Adipocyte (in vitro differentiated cells): ENCODE measurements around the gene AMH.

Source experiments
- DNase-seq: peaks from one replicate; pipeline ENCODE4 v3.0.0-alpha.2; 2015; ENCODE audit warnings: low read depth
- H3K27me3 ChIP-seq: replicated peaks from 2 replicates; pipeline ENCODE4 v1.7.0; 2013; ENCODE audit warnings: mild to moderate bottlenecking, low read length, moderate library complexity; ENCODE audit not compliant: control insufficient read depth, insufficient read depth
- H3K36me3 ChIP-seq: 2 replicates; pipeline ENCODE4 v1.7.0; 2013; ENCODE audit warnings: low read length, mild to moderate bottlenecking, moderate library complexity; ENCODE audit not compliant: control insufficient read depth, insufficient read depth, severe bottlenecking
- H3K4me1 ChIP-seq: 2 replicates; pipeline ENCODE4 v1.7.0; 2013; ENCODE audit warnings: mild to moderate bottlenecking, low read length, moderate library complexity; ENCODE audit not compliant: control insufficient read depth, insufficient read depth
- H3K4me3 ChIP-seq: 2 replicates; pipeline ENCODE4 v1.7.0; 2013; ENCODE audit warnings: mild to moderate bottlenecking, low read length, moderate library complexity
- H3K9ac ChIP-seq: 2 replicates; pipeline ENCODE4 v1.7.0; 2013; ENCODE audit warnings: mild to moderate bottlenecking, low read length, moderate library complexity
- H3K9me3 ChIP-seq: 2 replicates; pipeline ENCODE4 v1.7.0; 2013; ENCODE audit warnings: mild to moderate bottlenecking, low read length, moderate library complexity; ENCODE audit not compliant: control insufficient read depth

AMH gene

DNA sequence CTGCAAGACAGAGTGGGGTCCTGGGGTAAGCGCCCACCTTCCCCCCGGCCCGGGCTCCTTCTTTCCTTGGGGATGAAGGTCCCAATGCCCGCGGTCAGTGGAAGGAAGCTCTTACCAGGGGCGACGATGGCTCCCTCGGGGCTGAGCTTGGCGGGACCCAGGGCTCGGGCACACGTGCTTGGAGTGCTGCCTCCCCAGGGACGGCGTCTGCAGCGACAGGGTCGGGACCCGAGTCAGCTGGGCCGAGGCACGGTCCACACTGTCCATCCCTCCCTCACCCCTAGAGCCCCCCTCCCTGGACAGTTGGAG is 3.6 kb downstream of the AMH start:
- no peak overlapping the region for H3K9ac ChIP-seq
- no peaks in the 10 kb centered on the region for H3K9me3 ChIP-seq
- peaks cover 15% of the 10 kb centered on the region for H3K27me3 ChIP-seq
- H3K4me3 ChIP-seq = no peak overlapping the region
- DNase-seq = no peak
- H3K4me1 ChIP-seq = peaks cover 7% of the 10 kb centered on the region
- H3K36me3 ChIP-seq = peaks cover 3% of the 10 kb centered on the region

DNA sequence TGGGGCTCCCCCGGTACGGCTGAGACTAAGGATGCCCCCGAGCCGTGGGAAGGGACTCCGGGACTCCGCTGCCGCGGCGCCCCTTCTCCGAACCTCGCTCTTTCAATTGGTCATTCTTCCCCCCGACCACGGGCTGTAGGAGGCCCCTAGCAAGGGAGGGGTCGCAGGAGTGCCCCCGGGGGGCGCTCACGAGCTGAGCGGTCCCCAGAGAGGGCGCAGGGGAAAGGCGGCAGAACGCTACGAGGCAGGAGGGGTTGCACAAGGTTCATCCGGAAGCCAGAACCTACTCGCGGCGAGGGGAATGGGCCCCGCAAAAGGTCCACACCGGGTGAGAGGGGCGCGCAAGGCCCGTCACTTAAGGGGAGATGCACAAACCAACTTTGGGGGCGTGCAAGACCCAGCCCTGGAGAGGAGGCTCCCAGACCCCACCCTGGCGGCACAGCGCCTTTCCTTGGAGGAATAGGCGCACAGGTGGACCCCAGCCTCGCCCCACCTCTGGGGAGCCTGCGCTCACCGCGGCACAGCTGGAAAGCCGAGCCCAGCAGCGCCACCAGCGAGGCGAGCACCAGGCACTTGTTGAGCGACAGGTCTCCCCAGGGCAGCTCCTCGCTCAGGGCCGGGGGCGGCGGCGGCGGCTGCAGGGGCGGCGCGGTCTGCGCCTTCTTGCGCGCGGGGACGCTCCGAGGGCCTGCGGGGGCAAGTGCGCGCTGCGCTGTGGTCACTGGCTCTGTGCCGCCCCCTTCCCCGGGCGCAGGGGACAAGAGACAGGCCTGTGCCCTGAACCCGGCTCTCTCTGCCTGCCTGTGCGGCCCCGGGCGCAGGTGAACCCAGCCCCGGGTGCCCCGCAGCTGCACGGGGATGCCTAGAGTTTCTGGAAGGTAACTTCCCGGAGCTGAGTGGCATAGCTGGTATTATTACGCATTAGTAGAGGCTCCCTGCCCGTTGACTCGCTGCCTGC is 4.3 kb downstream of the AMH start:
- Histone ChIP-seq H3K9ac (no peak overlapping the region), H3K27me3 (peaks cover 15% of the 10 kb centered on the region), H3K4me3 (no peak overlapping the region), H3K4me1 (peaks cover 7% of the 10 kb centered on the region), H3K9me3 (no peaks in the 10 kb centered on the region), H3K36me3 (peaks cover 3% of the 10 kb centered on the region)
- DNase-seq = no peak

DNA sequence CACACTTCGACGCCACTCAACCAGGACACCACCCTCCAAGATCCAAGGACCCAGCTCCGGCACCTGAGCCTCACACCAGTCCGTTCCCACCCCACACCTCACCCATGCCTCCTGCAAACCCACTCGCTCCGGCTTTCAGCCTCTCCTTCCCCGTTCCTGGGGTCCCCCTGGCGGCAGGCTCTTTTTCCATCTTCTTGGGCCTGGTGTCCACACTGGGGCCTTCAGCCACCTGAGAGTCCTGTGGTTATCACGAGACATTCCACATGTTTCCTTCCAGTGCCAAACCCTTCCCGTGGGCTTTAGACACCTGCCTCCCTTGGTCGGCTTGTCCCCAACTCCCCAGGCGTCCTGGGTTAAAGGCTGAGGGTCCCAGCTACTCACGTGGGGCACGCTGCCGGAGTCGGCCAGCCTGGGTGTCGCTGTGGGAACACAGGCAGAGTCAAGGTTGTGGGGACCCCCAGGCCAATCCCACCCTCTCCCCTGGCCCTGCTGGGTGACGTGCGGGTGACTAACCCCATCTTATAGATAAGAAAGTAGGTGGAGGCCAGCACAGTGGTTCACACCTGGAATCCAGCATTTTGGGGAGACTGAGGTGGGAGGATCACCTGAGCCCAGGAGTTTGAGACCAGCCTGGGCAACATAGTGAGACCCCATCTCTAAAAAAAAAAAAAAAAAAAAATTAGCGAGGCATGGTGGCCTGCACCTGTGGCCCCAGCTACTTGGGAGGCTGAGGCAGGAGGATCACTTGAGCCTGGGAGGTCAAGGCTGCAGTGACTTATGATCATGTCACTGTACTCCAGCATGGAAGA is 5.1 kb downstream of the AMH start:
- Histone ChIP-seq H3K4me3 (no peak overlapping the region), H3K9ac (no peak overlapping the region), H3K4me1 (peaks cover 7% of the 10 kb centered on the region), H3K36me3 (peaks cover under 1% of the 10 kb centered on the region), H3K27me3 (peaks cover 15% of the 10 kb centered on the region), H3K9me3 (no peaks in the 10 kb centered on the region)
- peak; percentile 66 for DNase-seq

DNA sequence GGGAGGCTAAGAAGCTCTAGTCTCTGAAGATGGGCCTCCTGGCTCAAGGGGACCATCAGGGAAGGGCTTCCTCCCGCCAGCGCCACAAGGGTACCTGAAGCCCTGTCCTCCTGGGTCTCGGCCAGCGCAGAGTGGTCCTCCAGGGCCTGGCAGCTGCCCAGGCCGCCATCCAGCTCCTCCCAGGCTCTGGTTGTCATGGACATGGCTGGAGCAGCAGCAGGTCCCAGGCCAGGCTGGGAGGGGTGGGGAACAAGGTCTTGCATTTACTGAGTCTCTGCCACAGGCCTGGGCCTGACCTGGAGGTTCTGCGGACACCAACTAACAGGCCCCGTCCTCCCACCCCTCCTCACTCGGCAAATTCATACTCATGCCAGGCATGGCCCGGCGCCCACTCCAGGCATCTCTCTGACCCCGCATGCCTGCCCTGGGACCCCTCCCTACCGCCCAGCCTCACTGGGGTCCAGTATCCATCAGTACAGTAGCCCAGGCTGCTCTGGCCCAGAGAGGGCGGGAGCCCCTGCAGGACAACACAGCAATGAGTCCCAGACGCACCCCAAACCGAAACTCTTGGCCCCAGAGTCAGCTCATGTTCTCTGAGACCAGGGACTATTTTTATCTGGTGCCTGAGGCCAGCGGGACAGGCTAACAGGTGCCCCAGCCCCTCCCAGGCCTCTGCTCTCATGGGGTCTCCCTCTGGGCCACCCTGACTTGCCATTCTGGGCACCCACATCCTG is 6.2 kb downstream of the AMH start:
- H3K36me3 ChIP-seq = no peaks in the 10 kb centered on the region
- peaks cover 15% of the 10 kb centered on the region for H3K27me3 ChIP-seq
- no peak overlapping the region for H3K9ac ChIP-seq
- no peak for DNase-seq
- no peak overlapping the region for H3K4me3 ChIP-seq
- peaks cover 10% of the 10 kb centered on the region for H3K4me1 ChIP-seq
- no peaks in the 10 kb centered on the region for H3K9me3 ChIP-seq

DNA sequence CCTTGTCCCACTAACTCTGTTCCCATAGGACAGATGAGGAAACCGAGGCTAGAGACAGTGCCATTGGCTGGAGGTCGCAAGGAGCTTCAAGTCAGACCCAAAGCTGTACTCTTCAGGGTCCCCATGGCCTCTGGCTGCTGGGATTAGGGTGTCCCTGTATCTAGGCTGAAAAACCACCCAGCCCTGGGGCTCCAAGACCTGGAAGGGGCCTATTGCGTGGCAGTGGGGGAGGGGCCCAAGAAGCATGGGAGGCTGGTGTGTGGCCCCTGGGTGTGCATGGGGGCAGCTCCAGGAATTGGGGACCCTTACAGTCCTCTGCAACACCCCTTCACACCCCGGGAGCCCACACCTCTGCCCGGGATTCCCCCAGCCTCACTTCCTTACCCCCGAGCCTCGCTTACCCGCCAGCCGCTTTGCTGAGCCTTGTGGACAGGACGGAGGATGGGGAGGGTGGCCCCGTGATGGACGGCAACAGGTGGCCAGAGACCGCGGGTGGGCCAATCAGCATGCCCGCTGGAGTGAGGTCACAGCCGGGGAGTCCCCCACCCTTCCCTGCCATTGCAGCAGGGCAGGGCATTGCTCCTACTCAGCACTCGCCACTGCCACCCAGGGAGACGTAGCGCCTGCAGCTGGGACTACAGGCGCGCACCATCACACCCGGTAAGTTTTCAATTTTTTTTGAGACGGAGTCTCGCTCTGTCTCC is 7.0 kb downstream of the AMH start, which contains the start of gene JSRP1:
JSRP1 (minus strand) TSS at position 436 of the 704 bp plus-strand sequence. CDS start 1,103 bp downstream, outside the sequence.
- peaks cover 15% of the 10 kb centered on the region for H3K27me3 ChIP-seq
- no peak for DNase-seq

DNA sequence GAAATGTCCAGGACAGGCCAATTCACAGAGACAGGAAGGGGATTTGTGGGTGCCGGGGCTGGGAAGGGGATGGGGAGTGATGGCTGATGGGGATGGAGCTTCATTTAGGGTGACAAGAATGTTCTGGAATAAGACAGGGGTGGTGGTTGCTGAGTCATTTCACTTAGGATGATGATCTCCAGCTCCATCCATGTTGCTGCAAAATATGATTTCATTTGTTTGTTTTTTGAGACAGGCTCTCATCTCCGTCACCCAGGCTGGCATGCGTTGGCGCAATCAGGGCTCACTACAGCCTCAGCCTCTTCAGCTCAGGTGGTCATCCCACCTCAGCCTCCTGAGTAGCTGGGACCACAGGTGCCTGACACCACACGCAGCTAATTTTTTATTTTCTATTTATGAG is 10.2 kb downstream of the AMH start:
- Histone ChIP-seq H3K27me3 (no peaks in the 10 kb centered on the region), H3K4me1 (peaks cover 6% of the 10 kb centered on the region), H3K4me3 (no peak overlapping the region), H3K9ac (no peak overlapping the region), H3K9me3 (no peaks in the 10 kb centered on the region), H3K36me3 (no peaks in the 10 kb centered on the region)
- no peak for DNase-seq

More for the DNA sequence above, 7.0 kb downstream of the AMH start, which contains the start of gene JSRP1:
- Histone ChIP-seq H3K4me1 (peaks cover 13% of the 10 kb centered on the region), H3K36me3 (no peaks in the 10 kb centered on the region), H3K9me3 (no peaks in the 10 kb centered on the region), H3K4me3 (no peak within 1 kb of the TSS), H3K9ac (no peak within 1 kb of the TSS)

DNA sequence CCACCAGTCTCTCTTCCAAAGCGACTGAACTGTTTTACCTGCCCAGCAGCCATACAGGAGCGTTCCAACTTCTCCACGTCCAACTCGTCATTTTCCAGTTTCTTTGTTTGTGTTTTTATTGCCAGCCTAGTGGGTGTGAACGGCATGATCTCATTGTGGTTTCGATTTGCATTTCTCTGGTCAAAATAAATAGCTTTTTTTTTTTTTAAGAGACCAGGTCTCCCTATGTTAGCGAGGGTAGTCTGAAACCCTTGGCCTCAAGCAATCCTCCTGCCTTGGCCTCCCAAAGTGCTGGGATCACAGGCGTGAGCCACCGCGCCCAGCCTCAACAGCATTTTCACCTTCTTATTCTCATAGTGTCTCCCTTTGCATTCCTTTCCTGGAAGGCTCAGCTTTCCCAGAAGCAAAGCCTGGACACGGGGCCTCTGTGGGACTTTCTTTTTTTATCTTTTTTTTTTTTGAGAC is 11.2 kb downstream of the AMH start:
- Histone ChIP-seq H3K27me3 (no peaks in the 10 kb centered on the region), H3K36me3 (no peaks in the 10 kb centered on the region), H3K9me3 (no peaks in the 10 kb centered on the region), H3K4me3 (peak overlapping the region; percentile 52), H3K4me1 (peaks cover 6% of the 10 kb centered on the region), H3K9ac (no peak overlapping the region)
- no peak for DNase-seq

DNA sequence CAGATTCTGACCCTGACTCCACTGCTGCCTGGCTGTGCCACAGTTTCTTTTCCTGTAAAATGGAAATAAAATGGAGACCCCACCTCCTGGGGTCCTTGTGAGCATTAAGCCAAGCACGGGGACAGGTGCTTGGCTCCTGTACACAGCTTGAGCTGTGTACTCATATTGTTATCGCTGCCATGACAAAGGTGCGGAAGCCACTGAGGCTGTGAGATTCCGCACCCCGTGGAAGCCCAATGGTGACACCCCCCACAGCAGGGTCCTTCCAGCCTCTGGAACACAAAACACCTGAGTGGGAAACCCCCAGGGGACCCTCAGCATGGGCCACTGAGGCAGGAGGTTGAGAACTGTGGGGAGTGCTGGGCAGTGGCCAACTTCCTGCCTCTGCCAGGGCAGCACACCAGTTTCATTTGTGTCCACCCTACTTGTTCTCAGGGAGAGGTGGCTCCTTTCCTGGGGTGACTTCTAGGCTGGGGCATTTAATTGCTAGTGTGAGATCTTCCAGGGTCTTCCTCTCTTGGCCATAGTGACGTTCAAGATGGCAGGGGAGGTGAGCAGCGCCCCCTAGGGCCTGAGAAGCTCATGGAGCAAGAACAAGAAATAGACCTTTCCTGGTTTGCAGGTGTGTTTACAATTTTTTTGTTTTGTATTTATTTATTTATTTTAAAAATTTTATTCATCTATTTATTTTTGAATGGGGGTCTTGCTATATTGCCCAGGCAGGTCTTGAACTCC is 12.5 kb downstream of the AMH start:
- Histone ChIP-seq H3K27me3 (no peaks in the 10 kb centered on the region), H3K9me3 (no peaks in the 10 kb centered on the region), H3K4me3 (no peak overlapping the region), H3K36me3 (no peaks in the 10 kb centered on the region), H3K4me1 (peaks cover 10% of the 10 kb centered on the region), H3K9ac (no peak overlapping the region)
- peak; percentile 35 for DNase-seq

DNA sequence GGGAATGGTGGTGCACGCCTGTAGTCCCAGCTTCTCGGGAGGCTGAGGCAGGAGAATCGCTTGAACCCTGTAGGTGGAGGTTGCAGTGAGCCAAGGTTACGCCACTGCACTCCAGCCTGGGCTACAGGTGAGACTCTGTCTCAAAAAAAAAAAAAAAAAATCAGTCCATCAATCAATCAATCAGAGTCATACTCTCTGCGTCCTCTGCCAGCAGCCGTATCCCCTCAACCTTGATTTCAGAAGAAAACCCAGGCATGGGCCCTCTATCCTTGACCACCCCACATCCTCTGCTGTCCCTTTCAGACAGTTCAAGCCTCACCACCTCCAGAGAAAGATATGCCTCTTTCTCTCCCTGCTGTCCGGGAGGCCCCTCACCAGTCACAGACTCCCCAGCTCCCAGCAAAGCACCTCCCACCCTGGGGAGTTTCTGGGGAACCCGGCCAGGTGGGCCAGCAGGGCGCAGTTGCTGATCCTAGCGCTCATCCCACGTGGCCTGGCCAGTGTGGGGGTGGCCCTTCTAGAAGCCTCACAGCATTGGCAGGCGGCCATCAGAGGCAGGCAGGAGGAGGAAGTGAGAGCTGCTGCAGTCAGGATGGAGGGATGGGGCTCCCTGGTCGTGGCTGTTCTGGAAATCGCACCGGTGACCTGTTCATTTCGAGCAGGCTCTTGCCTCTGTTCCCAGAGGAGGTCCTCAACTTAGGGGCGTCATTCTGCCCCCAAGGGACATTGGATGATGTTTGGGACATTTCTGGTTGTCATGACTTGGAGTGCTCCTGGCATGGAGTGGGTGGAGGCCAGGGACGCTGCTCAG is 17.3 kb downstream of the AMH start:
- DNase-seq = peak; percentile 30
- H3K36me3 ChIP-seq = peaks cover 1% of the 10 kb centered on the region
- H3K27me3 ChIP-seq = no peaks in the 10 kb centered on the region
- peaks cover 19% of the 10 kb centered on the region for H3K4me1 ChIP-seq
- no peak overlapping the region for H3K9ac ChIP-seq
- no peaks in the 10 kb centered on the region for H3K9me3 ChIP-seq
- H3K4me3 ChIP-seq = no peak overlapping the region
